ENCODE results near the gene CBX4. TPM values are rescaled to one million over a fixed set of nuclear protein-coding genes. Genes with fewer than 3 reads are reported as not detected.

CBX4 gene
- total and polyA plus RNA-seq, 10 of the 15 experiments (the other 5 are each of a cell fraction or from before 2014, with no cell fraction given) = 0.69 to 24.6 (median 4.2) TPM

GRCh38 chr17:79797492-79798298, 41.5 kb downstream of the CBX4 start:
- SMC1A ChIA-PET (ENCODE audit: uncharacterized antibody, unreplicated experiment) = interaction anchor here (0.8 to 2.2 kb wide), 8 partner anchors 9 to 117 kb away, joined by 3 to 12 read pairs (median 4); partner anchors contain the start of gene CBX2
- H3K4me3 ChIP-seq = peak overlapping the region; percentile 65; the same call in 1 of the 2 replicates
- intact Hi-C loops (cut with micrococcal nuclease; ENCODE audit: unreplicated experiment) (no loop called here), in situ Hi-C loops (cut with MboI) (no loop called here)
- H3K4me2 ChIP-seq (ENCODE audit: control insufficient read depth, insufficient read depth) = peak overlapping the region; percentile 92
- TF ChIP-seq IKZF1 (conservative IDR thresholded peaks at IDR 0.05) = 0 out of 2 replicates have a peak, but pooled peaks have one; percentile 42
- 0 out of 3 replicates have a peak, but pooled peaks of 1 of the 2 experiments have one; percentile 39 for TF ChIP-seq EGR1 (IDR thresholded peaks at IDR 0.05; ENCODE audit: borderline replicate concordance in 1 of 2, low read depth in 2 of 2, low read length in 2 of 2)
- TF ChIP-seq E2F4 (IDR thresholded peaks at IDR 0.05; ENCODE audit: low read depth, low read length) = no peak
- TF ChIP-seq TCF12 (IDR thresholded peaks at IDR 0.05; ENCODE audit: low read depth, low read length) = 0 out of 2 replicates have a peak, but pooled peaks have one; percentile 26
- TF ChIP-seq GATAD2B (conservative IDR thresholded peaks at IDR 0.05; ENCODE audit: low read depth) = peak; percentile 52; the same call in 1 of the 2 replicates
- no peak for TF ChIP-seq CHD4 (IDR thresholded peaks at IDR 0.05)
- H3K9me3 ChIP-seq (replicated peaks; ENCODE audit: control insufficient read depth, insufficient read depth, low read length) = no peaks in the 10 kb centered on the region; the same call in 2 of the 3 replicates
- peak; percentile 58 for ATAC-seq
- H3K27me3 ChIP-seq (replicated peaks in 1 of 2; ENCODE audit: control insufficient read depth in 2 of 2, insufficient read depth in 2 of 2, low read length in 1 of 2) = peaks cover 18 to 37% of the 10 kb centered on the region in 2 experiments
- peak overlapping the region; percentile 16; the same call in 1 of the 2 replicates for H3K9ac ChIP-seq (ENCODE audit: control insufficient read depth, insufficient read depth, low read length)
- POLR2A ChIA-PET = interaction anchor here (0.6 to 1.8 kb wide), 13 partner anchors 11 to 1142 kb away, joined by 3 to 15 read pairs (median 4); partner anchors contain the start of gene CBX4
- RAD21 ChIA-PET (ENCODE audit: unreplicated experiment) = interaction anchor here (0.7 to 1.4 kb wide), 15 partner anchors 8 to 196 kb away, joined by 3 to 22 read pairs (median 4); partner anchors contain the start of gene CBX4
- no peak overlapping the region for H3K27ac ChIP-seq (ENCODE audit: control insufficient read depth, insufficient read depth)
- H4K20me1 ChIP-seq (ENCODE audit: control insufficient read depth, insufficient read depth) = no peaks in the 10 kb centered on the region
- no TSS peak for BruUV-seq (replicated peaks)
- CTCF ChIA-PET = interaction anchor here (0.8 to 1.8 kb wide), 9 partner anchors 11 to 236 kb away, joined by 3 to 8 read pairs (median 5); no protein-coding TSS in a partner anchor
- peaks cover 29% of the 10 kb centered on the region for H3K4me1 ChIP-seq (ENCODE audit: control insufficient read depth, insufficient read depth, low read length)
- 2% methylated on average over 24 of the region's 89 CpGs for WGBS (ENCODE audit: insufficient coverage, insufficient replicate concordance, low lambda C conversion rate, missing lambda C conversion rate)
- H2AFZ ChIP-seq (ENCODE audit: control insufficient read depth, low read depth, low read length) = peak overlapping the region; percentile 27
- no peak for DNase-seq (ENCODE audit: low read depth, low spot score)
- FAIRE-seq = no peak
- H3K79me2 ChIP-seq (ENCODE audit: control insufficient read depth, insufficient read depth, low read length) = no peaks in the 10 kb centered on the region
- H3K36me3 ChIP-seq (ENCODE audit: control insufficient read depth in 2 of 2, insufficient read depth in 2 of 2, low read length in 1 of 2) = peaks cover 2 to 3% of the 10 kb centered on the region in 2 experiments; a peak in 2 of 4 replicates
